ENCODE results near the gene DSCAM.

DSCAM gene

GRCh38 chr21:40752125-40752524 lies 94.8 kb downstream of the DSCAM start:
- TF ChIP-seq CTCF (IDR thresholded peaks at IDR 0.05), result no peak

GRCh38 chr21:40751221-40751620 lies 95.7 kb downstream of the DSCAM start:
- no peak for TF ChIP-seq CTCF (IDR thresholded peaks at IDR 0.05)

- TF ChIP-seq CTCF (IDR thresholded peaks at IDR 0.05), result no peak
Observed at GRCh38 chr21:40736145-40736544, 110.8 kb downstream of the DSCAM start.

- TF ChIP-seq CTCF (IDR thresholded peaks at IDR 0.05), result no peak
Observed at GRCh38 chr21:40733024-40733397, 113.9 kb downstream of the DSCAM start.

GRCh38 chr21:40732253-40733023 lies 114.5 kb downstream of the DSCAM start:
- no peak for TF ChIP-seq CTCF (IDR thresholded peaks at IDR 0.05)

GRCh38 chr21:40731206-40731605 lies 115.8 kb downstream of the DSCAM start:
- no peak for TF ChIP-seq CTCF (IDR thresholded peaks at IDR 0.05)

GRCh38 chr21:40730426-40730800 lies 116.5 kb downstream of the DSCAM start:
- TF ChIP-seq CTCF (IDR thresholded peaks at IDR 0.05), result no peak
